ENCODE results near the gene PCGF3.
A peak's percentile ranks its signal among the peaks of the same experiment; 100 is the strongest.

The PCGF3 gene

DNA sequence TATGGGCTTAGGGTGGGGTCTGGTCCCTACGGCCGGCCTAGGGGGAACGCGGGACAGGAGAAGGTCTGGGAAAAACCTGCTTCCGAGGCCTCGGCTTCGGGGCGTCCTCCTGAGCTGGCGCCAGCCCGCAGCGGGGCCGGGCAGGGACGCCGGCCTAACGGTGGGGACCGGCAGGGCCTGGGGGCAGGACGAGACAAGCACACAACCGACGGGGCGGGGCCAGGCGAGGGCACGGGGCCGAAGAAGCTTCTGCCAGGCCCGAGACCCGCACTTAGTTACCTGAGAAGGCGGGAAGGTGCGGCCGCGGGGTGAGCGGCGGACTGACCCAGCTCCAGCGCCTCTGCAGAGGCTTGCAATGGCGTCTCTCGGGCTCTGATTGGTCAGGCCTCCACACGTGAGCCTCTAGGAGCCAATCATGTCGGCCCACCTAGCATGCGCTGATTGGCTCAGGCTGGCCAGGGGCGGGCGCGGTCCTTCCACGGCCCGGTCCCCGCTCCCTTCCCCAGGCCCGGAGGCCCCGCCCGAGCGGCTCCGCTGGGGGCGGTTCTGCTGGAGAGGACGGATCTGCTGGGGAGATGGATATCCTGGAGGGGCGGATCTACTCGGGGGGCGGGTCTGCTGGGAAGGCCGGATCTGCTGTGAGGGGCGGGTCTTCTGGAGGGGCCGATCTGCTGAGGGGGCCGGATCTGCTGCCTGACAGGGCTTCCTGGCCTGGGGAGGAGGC is 76.0 kb downstream of the PCGF3 start:
- DNase-seq (ENCODE audit: low read depth in 2 of 2): peak; percentile 96 to 98

DNA sequence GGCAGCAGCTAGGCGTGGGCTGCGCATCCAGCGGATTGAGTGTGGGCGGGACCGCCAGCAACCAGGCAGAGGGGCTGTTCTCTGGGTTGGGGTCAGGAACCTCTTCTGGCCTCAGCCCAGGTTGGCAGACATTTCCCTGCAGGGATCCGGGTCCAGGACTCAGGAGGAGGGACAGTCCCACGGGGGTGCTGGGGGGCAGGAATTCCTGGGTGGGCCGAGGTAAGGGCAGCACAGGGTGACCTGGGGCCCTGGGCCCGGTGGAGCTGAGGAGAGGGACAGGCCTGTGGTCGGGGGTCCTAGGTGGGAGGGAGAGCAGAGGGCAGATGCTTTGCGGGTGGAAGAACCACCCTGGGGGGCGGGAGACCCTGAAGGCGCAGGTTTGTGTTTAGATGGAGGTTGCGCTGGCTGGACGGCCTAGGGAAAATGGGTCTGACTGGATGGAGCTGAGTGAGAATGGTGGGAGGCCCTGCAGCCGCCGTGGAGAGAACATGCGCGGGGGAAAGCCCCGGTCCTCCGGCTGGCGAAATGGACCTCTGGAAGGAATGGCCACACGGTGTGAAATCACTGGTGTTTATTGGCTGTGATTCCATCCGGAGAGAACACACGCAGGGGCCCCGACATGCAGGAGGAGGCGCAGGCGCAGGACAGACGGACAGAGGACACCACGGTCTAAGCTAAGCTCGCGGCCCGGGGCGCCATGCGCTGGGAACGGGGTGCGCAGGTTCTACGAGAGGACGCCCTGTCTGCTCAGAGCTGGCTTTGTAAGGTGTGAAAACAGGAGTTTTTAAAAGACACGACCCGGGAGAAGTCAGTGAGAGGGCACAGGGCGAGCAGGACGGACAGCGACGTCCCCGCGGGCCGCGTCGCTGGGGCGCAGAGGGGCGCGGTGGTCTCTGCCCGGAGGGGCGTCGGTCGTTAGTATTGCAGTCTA is 79.0 kb downstream of the PCGF3 start:
- DNase-seq (ENCODE audit: low read depth in 2 of 2): no peak

- DNase-seq (ENCODE audit: low read depth in 2 of 2): no peak
Observed at GRCh38 chr4:785332-786073, 79.9 kb downstream of the PCGF3 start.

GRCh38 chr4:786074-786741 is 80.6 kb downstream of the PCGF3 start:
- no peak for DNase-seq (ENCODE audit: low read depth in 2 of 2)

- DNase-seq (ENCODE audit: low read depth in 2 of 2): no peak
Observed at GRCh38 chr4:786861-787300, 81.2 kb downstream of the PCGF3 start.

DNA sequence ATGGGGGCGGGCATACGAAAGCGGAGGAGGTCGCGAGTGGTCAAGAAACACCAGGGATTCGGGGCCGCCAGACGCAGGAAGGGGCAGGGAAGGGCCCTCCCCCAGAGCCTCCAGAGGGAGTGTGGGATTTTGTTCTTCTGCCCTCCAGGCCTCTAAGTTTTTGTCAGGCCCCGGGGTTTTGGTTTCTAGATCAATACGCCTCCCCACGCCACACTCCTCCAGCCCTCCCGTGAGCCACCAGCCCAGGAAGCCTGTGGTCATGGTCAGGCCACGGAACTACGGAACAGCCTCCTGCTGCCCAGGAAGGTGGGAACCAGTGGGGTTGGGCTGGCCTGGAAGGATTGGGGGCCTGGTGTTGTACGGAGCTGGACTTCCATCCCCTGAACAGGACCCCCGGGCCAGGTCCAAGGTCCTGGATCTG is 81.9 kb downstream of the PCGF3 start:
- DNase-seq (ENCODE audit: low read depth in 2 of 2): no peak

DNA sequence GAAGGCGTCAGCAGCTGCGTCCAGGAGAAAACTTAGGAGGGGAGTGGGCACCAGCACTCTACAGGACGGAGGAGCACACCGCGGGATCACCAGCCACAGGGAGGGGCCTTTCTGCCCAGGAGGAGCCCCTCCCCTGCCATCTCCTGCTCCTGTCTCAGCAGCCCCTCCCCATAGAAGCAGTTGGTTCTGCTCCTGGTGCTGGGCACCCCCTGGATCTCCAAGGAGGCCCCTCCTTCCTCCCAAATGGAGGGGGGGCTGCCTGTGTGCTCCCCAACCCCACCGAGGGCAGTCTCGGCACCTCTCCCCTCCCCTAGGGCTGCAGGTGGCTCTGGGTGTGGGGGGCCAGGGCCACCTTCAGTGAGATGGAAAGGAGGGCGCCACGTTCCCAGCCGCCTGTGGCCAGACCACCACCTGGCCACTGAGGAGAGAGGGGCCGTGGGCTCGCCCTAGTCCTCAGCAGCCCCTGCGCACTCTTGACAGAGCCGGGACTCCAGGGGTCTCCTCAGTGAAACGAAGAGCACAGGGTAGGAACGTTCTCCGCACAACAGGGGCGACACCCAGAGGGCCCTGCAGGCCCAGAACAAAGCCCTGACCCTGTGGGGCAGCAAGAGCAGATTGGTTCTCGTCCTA is 82.5 kb downstream of the PCGF3 start:
- DNase-seq (ENCODE audit: low read depth in 2 of 2): no peak

- no peak for DNase-seq (ENCODE audit: low read depth in 2 of 2)
Observed at GRCh38 chr4:788636-789297, 83.1 kb downstream of the PCGF3 start.

GRCh38 chr4:789571-790465 is 84.2 kb downstream of the PCGF3 start:
- DNase-seq (ENCODE audit: low read depth in 2 of 2): no peak

DNA sequence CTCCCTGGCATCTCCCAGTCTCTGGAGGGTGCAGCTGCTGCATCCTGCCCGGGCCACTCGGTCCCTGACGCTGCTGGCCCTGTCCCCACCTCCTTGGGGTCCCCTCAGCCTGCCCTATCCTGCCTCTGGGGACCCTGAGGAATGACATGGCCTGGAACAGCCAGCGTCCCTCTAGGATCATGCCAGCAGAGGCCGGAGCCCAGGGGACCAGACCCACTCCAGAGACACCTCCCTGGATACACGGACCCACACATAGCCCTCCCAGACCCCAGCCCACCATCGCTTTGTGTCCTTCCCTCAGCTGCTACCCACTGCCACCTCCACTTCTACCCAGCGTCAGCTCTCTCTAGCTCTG is 84.8 kb downstream of the PCGF3 start:
- no peak for DNase-seq (ENCODE audit: low read depth in 2 of 2)

DNA sequence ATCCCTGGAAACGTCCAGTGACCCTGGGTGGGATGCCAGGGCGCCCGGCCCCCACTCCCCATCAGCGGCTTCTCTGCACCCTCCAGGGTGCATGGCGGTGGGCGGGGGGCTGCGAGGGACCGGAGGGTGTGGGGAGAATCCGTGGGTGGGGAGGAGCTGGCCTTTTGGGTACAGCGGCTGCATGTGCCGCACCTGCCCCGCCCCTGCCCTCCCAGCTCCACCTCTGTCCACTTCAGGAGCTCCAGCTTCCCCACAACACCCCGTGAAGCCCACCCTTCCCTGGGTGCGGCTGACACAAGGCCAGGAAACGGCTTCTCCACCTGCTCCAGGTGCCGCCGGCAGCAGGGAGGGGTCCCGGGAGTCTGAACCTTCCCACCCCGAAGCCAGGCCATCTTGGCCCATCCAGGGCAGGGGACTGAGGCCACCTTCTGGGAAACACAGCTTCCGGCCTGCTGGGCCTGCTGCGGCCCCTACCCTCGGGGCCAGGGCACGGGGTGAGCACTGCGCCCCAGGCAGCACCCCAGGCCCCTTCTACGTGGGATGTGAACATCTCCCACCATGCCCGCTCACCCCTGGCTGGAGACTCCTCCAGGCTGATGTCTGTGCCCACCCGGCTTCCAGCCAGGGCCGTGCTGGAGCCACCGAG is 85.7 kb downstream of the PCGF3 start:
- no peak for DNase-seq (ENCODE audit: low read depth in 2 of 2)

- DNase-seq (ENCODE audit: low read depth in 2 of 2): no peak
Observed at GRCh38 chr4:791898-792625, 86.4 kb downstream of the PCGF3 start.

- no peak for DNase-seq (ENCODE audit: low read depth in 2 of 2)
Observed at GRCh38 chr4:792626-793092, 87.0 kb downstream of the PCGF3 start.

DNA sequence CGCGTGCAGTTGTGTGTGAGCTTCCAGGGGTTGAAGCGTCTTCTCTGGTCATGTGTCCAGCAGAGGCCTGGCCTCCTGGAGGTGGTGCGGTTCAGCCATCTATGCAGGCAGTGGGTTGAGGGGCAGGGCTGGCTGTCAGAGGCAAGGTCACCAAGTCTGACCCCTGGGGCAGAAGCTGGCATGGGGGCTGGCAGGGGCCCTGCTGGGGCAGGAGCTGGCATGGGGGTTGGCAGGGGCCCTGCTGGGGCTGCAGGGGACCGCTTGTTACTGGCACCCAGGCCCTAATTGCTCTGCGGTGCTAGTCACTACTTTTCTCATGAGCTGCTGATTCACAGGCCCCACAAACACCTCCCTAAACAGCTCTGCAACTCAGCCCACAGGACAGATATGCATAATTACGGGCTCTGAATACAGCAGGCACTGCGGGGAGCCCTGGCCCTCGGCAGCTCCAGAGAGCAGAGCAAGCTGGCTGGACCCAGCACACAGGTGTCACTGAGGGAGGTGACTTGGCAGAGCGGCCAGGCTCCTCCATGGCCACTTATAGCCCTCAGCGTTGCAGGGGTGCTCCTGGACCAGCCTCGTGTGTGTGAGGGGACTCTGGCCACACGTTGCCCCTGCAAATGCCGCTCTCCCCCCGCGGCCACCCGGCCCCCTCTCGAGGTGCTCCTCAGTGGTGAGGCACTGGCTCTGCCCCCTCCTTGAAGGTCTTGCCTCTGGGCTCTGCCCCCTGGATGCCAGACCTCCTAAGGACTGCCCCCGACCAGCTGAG is 87.6 kb downstream of the PCGF3 start:
- no peak for DNase-seq (ENCODE audit: low read depth in 2 of 2)

- DNase-seq (ENCODE audit: low read depth in 2 of 2): no peak
Observed at GRCh38 chr4:793941-794621, 88.4 kb downstream of the PCGF3 start.

DNA sequence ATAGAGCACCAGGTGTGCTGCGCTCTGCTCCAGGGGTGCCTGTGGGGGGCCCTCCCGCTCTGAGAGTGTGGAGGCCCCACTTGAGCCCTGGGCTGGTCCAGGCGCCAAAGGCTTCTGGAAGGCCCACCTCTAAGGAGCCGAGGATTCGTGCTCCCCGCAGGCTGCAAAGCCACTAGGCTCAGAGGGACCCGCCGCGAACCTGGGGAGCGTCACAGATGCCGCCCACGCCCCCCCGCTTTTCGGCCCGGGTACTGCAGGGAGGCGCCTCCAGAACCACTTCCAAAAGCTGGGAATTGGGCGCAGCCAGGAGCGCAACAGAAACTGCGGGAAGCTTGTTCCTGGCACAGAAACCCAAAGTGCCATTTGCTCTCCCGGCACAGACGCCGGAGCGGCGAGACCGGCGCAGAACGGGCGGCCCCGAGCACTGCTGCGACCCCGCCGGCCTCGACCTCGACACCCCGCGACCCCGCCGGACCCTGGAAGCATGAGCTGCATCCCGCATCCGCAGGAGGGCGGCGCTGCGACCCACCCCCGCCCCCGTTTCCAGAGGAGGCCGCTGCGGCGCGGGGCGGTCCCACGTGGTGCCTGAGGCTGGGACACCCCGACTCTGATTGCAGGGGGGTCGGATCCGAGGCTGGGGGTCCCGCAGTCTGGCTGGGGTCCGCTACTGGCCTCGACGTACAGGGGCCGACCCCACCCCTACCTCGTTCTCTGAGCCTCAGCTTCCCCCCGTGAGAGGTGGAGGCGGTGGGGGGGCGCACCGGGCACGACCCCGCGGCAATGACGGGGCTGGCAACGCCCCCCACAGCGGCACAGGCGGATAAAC is 89.5 kb downstream of the PCGF3 start:
- DNase-seq (ENCODE audit: low read depth in 2 of 2): no peak
